T-helper 9 cell (primary cell): ENCODE measurements around the gene ACOT4.
"Not testable (repeated sequence)": the region's sequence is repeated elsewhere in the genome, so short reads cannot be mapped to it uniquely, and the experiment has no call there.

ENCODE experiments used
- DNase-seq: peaks from one replicate; pipeline ENCODE4 v3.0.0-alpha.2; 2020

Gene ACOT4

DNA sequence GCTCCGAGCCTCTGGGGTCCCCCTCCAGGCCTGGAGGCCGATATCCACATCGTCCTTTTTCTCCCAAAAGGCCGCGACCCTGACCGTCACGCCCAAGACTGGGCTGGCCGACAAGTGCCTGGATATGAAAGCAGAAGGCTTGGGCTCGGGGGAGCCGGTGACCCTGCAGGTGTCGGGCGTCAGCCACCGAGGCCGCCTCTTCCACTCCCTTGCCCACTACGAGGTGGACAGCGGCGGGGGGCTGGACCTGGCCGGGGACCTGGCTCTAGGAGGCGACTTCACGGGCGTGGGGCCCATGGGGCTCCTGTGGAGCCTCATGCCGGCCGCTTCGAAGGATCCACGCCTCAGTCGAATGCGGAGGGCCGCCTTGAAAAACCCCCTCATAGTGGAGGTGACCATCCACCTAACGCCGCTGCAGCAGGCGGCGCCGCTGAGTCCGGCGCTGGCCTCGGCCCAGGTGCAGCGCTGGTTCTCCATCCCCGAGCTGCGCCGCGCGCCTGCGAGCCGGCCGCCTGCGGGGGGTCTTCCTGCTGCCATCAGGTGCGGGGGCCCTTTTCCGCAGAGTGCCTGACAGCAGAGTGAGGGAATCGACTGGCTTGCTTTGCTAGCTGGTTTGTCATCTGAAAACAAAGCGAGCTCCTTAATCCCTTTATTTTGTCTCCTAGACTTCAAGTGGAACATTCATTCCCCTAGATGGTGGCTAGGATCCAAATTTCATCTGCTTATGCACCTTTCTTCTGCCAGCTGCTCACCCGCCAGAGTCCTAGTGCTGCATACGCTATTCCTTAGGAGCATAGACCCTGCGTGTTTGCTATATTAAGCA lies 42.5 kb downstream of the ACOT4 start:
- no peak for DNase-seq

DNA sequence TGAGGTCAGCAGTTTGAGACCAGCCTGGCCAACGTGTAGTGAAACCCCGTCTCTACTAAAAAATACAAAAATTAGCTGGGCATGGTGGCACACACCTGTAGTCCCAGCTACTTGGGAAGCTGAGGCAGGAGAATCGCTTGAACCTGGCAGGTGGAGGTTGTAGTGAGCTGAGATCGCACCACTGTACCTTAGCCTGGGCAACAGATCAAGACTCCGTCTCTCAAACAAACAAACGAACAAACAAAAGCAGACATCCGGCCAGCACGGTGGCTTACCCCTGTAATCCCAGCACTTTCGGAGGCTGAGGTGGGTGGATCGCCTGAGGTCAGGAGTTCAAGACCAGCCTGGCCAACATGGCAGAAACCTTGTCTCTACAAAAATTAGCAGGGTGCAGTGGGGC lies 44.7 kb downstream of the ACOT4 start:
- DNase-seq: not testable (repeated sequence)

DNA sequence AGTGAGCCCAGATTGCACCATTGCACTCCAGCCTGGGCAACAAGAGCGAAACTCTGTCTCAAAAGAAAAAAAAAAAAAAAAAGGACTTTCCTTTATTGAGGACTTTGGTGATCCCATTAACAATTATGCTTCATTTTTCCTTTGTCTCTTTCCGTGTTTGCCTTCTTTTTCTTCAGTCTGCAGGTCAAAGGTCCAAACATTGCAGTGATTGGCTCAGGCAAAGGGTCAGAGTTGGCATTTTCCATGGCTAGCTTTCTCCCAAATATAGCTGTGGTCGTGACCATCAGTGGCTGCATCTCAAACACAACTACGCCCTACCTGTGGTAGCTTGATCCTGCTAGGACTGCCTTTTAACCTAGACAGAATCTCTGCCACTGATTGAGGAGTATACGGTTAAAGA lies 46.2 kb downstream of the ACOT4 start:
- DNase-seq: no peak

DNA sequence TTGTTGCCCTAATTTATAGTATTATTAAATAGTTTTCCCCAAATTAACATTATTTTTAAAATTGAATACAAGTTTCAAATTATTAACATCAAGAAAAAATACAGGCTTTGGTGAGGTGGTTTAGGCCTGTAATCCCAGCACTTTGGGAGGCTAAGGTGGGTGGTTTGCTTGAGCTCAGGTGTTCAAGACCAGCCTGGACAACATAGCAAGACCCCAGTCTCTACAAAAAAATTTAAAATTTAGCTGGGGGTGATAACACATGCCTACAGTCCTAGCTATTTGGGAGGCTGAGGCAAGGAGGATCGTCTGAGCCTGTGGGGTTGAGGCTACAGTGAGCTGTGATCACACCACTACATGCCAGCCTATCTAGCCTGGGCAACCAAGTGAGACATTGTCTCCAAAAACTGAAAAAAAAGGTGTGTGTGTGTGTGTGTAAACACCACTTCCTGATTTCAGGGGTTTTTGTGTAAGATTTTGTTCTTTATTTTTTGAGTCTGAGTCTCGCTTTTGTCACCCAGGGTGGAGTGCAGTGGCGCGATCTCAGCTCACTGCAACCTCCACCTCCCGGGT lies 49.2 kb downstream of the ACOT4 start:
- no peak for DNase-seq

DNA sequence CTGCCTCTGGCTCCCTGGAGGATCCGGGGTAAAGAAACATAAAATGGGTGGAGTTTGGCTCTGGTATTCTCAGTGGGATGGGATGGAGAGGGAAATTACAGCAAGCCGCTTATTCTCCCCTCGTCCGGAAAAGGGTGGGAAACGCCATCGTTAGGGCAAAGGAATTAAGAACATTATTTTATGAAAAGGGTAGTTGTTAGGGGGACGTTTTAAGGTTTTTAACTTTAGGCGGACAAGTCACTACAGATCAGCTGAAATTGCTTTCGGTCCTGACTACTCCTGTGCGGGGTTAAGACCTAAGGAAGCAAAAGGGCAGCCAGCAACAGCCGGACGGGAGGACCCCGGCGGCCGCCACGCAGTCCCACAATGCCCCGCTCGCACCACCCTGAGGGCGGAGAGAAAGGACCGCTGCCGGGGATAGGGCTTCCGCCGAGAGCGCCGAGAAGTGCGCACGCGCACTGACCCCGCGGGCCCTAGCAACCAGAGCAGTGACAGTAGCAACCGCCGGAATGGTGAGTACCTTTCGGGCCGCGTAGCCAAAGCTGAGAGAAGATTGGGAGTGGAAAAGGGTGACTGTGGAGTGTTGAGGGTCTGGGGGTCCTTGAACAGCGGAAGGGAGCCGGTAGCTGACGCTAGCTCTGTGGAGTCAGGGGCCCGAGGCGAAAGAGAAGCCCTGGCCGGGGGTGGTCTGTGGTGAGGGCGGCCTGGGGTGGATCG lies 53.0 kb downstream of the ACOT4 start, which contains the start of gene DNAL1:
Gene DNAL1 (plus strand): TSS at position 456 of the 717 bp plus-strand sequence. CDS start 54 bp downstream, at position 510.
- DNase-seq: peak; percentile 82

DNA sequence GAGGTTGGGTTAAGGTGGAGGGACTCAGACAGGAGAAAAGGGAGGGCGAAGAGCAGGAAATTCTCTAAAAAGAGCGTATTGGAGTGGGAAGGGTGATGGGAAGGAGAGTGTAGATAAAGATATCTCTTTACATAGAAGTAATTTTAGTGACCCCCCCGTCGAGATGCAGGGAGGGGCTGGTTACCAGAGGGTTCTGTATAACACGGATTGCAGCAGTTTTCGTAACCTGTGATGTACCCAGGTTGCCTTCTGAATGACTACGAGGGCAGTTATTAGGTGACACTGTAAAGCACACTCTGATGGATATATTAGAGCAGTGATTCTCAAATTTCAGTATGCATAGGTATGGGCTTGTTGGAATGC lies 53.6 kb downstream of the ACOT4 start:
- DNase-seq: no peak
